ENCODE data around the gene RFC5.

The RFC5 gene

DNA sequence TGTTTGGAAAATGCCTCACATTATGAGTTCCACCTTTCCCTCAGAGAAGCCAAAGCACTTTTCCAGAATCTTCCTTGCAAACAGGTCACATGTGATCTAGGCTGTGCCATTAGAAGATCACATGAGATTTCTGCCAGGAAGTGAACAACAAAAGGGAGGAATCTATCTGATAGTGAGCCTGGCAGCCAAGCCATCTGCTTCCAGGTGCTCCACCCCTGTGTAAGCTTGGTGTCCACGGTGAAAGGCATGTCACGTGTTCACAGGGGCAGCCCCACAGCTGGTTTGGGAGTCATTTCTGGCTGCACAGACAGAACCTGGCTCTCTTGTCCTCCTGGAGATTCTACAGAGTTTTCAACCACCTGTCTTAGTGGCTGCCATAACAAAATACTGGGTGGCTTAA, 44.2 kb upstream of the RFC5 start:
- TF ChIP-seq, protein P1, sequence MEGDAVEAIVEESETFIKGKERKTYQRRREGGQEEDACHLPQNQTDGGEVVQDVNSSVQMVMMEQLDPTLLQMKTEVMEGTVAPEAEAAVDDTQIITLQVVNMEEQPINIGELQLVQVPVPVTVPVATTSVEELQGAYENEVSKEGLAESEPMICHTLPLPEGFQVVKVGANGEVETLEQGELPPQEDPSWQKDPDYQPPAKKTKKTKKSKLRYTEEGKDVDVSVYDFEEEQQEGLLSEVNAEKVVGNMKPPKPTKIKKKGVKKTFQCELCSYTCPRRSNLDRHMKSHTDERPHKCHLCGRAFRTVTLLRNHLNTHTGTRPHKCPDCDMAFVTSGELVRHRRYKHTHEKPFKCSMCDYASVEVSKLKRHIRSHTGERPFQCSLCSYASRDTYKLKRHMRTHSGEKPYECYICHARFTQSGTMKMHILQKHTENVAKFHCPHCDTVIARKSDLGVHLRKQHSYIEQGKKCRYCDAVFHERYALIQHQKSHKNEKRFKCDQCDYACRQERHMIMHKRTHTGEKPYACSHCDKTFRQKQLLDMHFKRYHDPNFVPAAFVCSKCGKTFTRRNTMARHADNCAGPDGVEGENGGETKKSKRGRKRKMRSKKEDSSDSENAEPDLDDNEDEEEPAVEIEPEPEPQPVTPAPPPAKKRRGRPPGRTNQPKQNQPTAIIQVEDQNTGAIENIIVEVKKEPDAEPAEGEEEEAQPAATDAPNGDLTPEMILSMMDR (IDR thresholded peaks at IDR 0.05; ENCODE audit: low read depth, low read length), result no peak
- DNase-seq (ENCODE audit: extremely low read depth, low read depth), result no peak

DNA sequence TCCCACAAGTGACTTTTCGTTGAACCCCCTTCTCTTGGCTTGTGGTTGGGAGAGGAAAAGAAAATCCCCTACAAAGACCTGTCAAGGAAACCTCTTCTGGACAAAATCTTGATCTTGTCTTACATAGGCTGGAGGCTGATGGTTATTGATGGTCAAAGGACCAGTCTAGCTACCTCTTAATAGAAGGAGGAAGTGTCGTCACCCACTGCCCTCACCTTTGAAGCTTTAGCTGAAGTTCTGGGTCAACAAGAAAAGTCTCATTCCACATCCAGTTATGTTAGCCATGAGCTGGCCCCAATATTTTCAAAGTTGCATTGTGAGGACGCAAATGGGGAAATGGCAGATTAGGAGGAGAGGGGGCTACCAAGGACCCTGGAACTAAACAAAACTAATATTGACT, 41.5 kb upstream of the RFC5 start:
- TF ChIP-seq, protein P1 (IDR thresholded peaks at IDR 0.05; ENCODE audit: low read depth, low read length), result no peak
- no peak for DNase-seq (ENCODE audit: extremely low read depth, low read depth)

DNA sequence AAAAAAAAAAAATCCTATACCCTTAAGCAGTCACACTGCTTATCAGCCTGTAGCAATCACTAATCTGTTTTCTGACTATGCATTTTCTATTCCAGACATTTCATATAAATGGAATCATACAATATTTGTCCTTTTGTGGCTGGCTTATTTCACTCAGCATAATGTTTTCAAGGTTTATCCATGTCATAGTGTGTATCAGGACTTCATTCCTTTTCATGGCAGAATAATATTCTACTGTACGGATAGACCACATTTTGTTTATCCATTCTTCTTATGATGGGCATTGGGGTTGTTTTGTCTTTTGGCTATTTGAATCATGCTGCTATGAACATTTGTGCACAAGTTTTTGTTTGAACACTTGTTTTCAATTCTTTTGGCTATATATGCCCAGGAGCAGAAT, 39.1 kb upstream of the RFC5 start:
- DNase-seq (ENCODE audit: extremely low read depth, low read depth), result no peak
- TF ChIP-seq, protein P1 (IDR thresholded peaks at IDR 0.05; ENCODE audit: low read depth, low read length), result no peak

DNA sequence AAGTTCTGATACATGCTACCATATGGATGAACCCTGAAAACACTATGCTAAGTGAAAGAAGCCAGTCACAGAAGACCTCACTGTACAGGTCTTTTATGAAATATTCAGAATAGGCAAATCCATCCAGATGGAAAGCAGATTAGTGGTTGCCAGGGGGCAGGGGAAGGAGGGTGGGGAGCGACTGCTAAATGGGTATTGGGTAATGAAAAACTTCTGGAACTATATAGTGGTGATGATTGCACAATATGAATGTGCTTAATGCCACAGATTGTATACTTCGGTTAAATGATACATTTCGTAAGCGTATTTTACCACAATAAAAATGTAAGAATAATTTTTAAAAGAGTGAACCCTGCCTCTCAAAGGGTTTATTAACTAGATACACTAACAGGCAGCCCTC, 35.9 kb upstream of the RFC5 start:
- TF ChIP-seq, protein P1 (IDR thresholded peaks at IDR 0.05; ENCODE audit: low read depth, low read length), result no peak
- DNase-seq (ENCODE audit: extremely low read depth, low read depth), result peak; percentile 25

DNA sequence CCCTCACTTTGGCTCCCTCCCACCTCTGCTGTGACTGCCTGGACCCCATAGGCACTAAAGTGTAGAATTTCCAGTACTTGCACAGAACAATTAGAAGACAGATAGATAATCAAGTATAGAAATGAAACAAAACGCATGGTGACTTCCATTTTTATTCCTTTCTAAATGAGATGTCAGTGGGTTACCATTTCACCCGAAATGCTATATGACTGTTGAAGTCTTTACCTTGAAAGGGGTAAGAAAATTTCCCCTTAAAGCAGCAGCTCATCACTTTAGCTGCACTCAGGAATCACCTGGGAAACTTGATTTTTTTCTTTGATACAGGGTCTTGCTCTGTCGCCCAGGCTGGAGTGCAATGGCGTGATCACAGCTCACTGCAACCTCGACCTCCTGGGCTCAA, 35.2 kb upstream of the RFC5 start:
- DNase-seq (ENCODE audit: extremely low read depth, low read depth), result no peak
- TF ChIP-seq, protein P1 (IDR thresholded peaks at IDR 0.05; ENCODE audit: low read depth, low read length), result no peak

DNA sequence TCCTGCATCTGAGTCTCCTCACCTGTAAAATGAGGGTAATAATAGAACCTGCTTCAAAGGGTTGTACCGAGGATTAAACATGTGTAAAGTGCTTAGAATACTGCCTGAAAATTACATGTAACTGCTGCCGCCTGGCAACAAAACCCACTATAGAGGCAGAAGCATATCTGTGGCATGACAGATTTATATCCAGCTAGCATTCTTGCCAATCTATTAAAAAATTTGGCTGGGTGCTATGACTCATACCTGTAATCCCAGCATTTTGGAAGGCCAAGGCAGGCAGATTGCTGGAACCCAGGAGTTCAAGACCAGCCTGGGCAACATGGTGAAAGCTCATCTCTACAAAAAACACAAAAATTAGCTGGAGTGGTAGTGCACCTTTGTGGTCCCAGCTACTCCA, 31.3 kb upstream of the RFC5 start:
- TF ChIP-seq, protein P1 (IDR thresholded peaks at IDR 0.05; ENCODE audit: low read depth, low read length), result no peak
- no peak for DNase-seq (ENCODE audit: extremely low read depth, low read depth)

DNA sequence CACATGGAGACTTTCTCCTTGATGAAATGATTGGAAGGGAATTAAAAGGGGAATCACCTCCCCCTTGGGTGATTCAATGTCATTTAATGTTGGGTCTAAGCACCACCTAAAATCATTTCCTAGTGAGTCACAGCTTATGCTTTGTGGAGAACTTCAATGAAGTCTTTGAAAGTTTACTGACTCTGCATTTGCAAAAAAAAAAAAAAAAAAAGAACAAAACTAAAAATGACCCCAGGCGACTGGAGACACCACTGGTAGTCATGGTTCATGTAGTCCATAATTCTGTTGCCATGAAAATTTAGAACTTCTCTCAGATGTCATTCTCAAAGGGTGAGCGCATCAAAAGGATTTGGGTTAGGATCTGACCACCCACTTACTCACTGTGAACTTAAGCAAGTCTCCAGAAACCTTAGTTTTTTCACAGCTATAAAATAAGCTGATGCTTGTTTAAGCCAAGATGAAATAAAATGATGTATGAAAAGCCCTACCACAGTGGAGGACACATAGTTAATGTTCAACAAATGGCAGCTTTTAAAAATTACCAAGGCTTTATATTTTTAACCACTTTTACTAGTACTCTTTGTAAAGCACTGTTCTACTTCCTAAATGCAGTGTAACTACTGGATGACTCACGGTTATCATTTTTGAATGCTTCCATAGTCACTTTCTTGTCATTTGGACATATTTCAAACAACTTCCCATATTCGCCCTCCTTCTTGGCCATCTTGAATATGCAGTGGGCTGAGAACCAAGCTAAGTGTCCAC, 29.6 kb upstream of the RFC5 start:
- DNase-seq (ENCODE audit: extremely low read depth, low read depth), result no peak

More for the DNA sequence above, 29.6 kb upstream of the RFC5 start:
- TF ChIP-seq, protein P1 (IDR thresholded peaks at IDR 0.05; ENCODE audit: low read depth, low read length), result no peak

All from AG09319 (cell line).